DMS153 treated with DMSO at 0.1 percent for 48 hours (cell line): ENCODE data around the gene SNRNP70.

Source experiments
- DNase-seq: peaks from one replicate; lab custom pipeline; 2025; ENCODE audit not compliant: unreplicated experiment; lab: John Stamatoyannopoulos, UW

SNRNP70 gene

GRCh38 chr19:49101160-49101559 lies 15.9 kb downstream of the SNRNP70 start:
- DNase-seq = no peak

- DNase-seq = no peak
Observed at GRCh38 chr19:49102303-49102702, 17.1 kb downstream of the SNRNP70 start.

GRCh38 chr19:49103331-49104085 lies 18.3 kb downstream of the SNRNP70 start:
- no peak for DNase-seq

- DNase-seq = no peak
Observed at GRCh38 chr19:49104229-49104864, 19.1 kb downstream of the SNRNP70 start.

- DNase-seq = no peak
Observed at GRCh38 chr19:49106648-49107135, 21.4 kb downstream of the SNRNP70 start.

GRCh38 chr19:49107625-49108459 lies 22.6 kb downstream of the SNRNP70 start:
- no peak for DNase-seq

- no peak for DNase-seq
Observed at GRCh38 chr19:49109051-49109450, 23.8 kb downstream of the SNRNP70 start.

- no peak for DNase-seq
Observed at GRCh38 chr19:49109569-49110233, 24.4 kb downstream of the SNRNP70 start.

- no peak for DNase-seq
Observed at GRCh38 chr19:49110567-49110966, 25.3 kb downstream of the SNRNP70 start.

- no peak for DNase-seq
Observed at GRCh38 chr19:49111218-49111998, 26.2 kb downstream of the SNRNP70 start.

- DNase-seq = peak; percentile 63
Observed at GRCh38 chr19:49113762-49114629, 28.7 kb downstream of the SNRNP70 start, which contains the start of gene LIN7B. LIN7B (plus strand) TSS chr19:49114370; CDS start chr19:49114405, 35 bp downstream.

GRCh38 chr19:49114630-49115363 lies 29.5 kb downstream of the SNRNP70 start:
- DNase-seq = peak; percentile 6

- DNase-seq = no peak
Observed at GRCh38 chr19:49116544-49116943, 31.3 kb downstream of the SNRNP70 start.

GRCh38 chr19:49117677-49118564 lies 32.7 kb downstream of the SNRNP70 start:
- DNase-seq = no peak

GRCh38 chr19:49118565-49119410 lies 33.5 kb downstream of the SNRNP70 start, which contains the start of gene C19orf73:
C19orf73 (minus strand) TSS chr19:49119143; CDS start chr19:49119022, 121 bp downstream.
- peak; percentile 92 for DNase-seq
